Non-pigmented ciliary epithelial cell (primary cell): ENCODE data around the gene ANGPT4.
"Not testable (repeated sequence)": the region's sequence is repeated elsewhere in the genome, so short reads cannot be mapped to it uniquely, and the experiment has no call there.

Experiments
- DNase-seq: peaks from one replicate; pipeline ENCODE4 v3.0.0-alpha.2; 2010; ENCODE audit warnings: low read depth

The ANGPT4 gene

GRCh38 chr20:906001-906520 is 10.1 kb downstream of the ANGPT4 start:
- no peak for DNase-seq

GRCh38 chr20:905396-905961 is 10.7 kb downstream of the ANGPT4 start:
- no peak for DNase-seq

- DNase-seq, result no peak
Observed at GRCh38 chr20:904039-904545, 12.0 kb downstream of the ANGPT4 start.

- not testable (repeated sequence) for DNase-seq
Observed at GRCh38 chr20:897436-897835, 18.7 kb downstream of the ANGPT4 start.

GRCh38 chr20:896501-897025 is 19.6 kb downstream of the ANGPT4 start:
- DNase-seq, result no peak

- DNase-seq, result not testable (repeated sequence)
Observed at GRCh38 chr20:892371-892770, 23.8 kb downstream of the ANGPT4 start.

- DNase-seq, result no peak
Observed at GRCh38 chr20:891706-892080, 24.4 kb downstream of the ANGPT4 start.

GRCh38 chr20:891058-891705 is 25.0 kb downstream of the ANGPT4 start:
- no peak for DNase-seq

- DNase-seq, result no peak
Observed at GRCh38 chr20:890666-891057, 25.5 kb downstream of the ANGPT4 start.

GRCh38 chr20:889932-890463 is 26.1 kb downstream of the ANGPT4 start:
- DNase-seq, result no peak

GRCh38 chr20:889106-889505 is 27.0 kb downstream of the ANGPT4 start:
- no peak for DNase-seq

- DNase-seq, result no peak
Observed at GRCh38 chr20:888057-888456, 28.1 kb downstream of the ANGPT4 start.

GRCh38 chr20:887137-887536 is 29.0 kb downstream of the ANGPT4 start:
- no peak for DNase-seq

- no peak for DNase-seq
Observed at GRCh38 chr20:884983-885952, 30.9 kb downstream of the ANGPT4 start.

GRCh38 chr20:881783-882144 is 34.4 kb downstream of the ANGPT4 start:
- DNase-seq, result no peak

GRCh38 chr20:881051-881782 is 34.9 kb downstream of the ANGPT4 start:
- no peak for DNase-seq

GRCh38 chr20:879626-880025 is 36.5 kb downstream of the ANGPT4 start:
- no peak for DNase-seq

GRCh38 chr20:878511-879307 is 37.4 kb downstream of the ANGPT4 start:
- no peak for DNase-seq

GRCh38 chr20:877814-878213 is 38.3 kb downstream of the ANGPT4 start:
- DNase-seq, result no peak

GRCh38 chr20:875115-875514 is 41.0 kb downstream of the ANGPT4 start:
- no peak for DNase-seq
